NAMALWA (cell line): Measurements from ENCODE around the gene ADAP1.
"Not testable (repeated sequence)": the region's sequence is repeated elsewhere in the genome, so short reads cannot be mapped to it uniquely, and the experiment has no call there.

Experiments
- DNase-seq: peaks from one replicate; pipeline ENCODE4 v3.0.0-alpha.2; 2015; ENCODE audit warnings: low spot score

The ADAP1 gene

DNA sequence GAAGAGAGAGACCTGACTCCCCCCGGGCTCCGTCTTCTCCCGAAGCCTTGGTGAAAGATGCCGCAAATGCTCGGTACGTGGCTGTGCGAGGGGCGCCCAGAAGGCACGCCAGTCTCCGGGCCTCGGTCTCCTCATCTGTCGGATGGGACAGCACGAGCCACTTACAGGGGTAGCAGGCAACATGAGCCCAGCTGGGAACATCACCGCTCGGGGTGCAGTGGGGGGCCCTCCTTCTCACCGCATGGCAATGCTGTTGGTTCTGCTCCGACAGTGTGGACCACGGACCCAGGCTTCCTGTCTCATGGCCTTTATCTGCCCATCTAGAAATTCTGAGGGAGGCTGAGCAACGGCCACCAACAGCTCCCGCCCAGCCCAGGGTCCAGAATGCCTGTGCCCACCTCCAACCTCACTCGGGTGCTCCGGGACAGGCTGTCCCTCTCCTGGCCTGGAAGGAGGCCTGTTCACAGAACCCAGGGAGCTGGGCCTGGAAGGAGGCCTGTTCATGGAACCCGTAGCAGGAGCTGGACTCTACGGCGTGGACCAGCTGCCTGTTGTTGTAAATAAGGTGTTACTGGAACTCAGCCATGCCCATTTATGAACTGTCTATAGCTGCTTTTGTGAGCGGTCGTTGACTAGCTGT is 15.8 kb downstream of the ADAP1 start:
- DNase-seq: no peak

- DNase-seq: peak; percentile 62
Measured at GRCh38 chr7:937856-938484, 16.5 kb downstream of the ADAP1 start.

DNA sequence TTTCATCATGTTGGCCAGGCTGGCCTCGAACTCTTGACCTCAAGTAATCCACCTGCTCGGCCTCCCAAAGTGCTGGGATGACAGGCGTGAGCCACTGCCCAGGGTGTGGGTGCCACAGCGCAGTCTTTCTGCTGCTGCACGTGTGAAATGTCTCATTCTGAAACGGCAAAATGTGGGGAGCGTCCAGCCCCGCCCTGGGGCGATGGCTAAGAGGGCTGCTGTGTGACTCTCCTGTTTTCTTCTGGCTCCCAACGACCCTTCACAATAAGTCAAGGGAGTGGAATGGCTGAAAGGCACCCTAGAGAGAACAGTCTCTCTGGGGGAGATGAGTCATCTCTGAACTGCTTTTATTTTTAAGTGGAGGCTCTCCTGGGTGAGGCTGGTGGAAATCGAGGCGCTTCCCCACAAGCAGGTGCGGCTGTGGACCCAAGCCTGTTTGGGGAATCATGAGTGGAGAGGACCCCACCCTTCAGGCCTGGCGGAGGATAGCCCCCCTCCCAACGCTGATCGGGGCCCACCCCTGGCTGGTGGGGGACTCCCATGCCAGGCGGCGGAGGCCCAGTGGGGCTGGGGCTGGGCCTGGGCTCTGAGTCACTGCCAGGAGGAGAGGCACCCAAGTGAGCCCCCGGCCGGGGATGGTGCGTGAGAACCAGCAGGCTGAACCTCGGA is 18.0 kb downstream of the ADAP1 start:
- peak; percentile 78 for DNase-seq

DNA sequence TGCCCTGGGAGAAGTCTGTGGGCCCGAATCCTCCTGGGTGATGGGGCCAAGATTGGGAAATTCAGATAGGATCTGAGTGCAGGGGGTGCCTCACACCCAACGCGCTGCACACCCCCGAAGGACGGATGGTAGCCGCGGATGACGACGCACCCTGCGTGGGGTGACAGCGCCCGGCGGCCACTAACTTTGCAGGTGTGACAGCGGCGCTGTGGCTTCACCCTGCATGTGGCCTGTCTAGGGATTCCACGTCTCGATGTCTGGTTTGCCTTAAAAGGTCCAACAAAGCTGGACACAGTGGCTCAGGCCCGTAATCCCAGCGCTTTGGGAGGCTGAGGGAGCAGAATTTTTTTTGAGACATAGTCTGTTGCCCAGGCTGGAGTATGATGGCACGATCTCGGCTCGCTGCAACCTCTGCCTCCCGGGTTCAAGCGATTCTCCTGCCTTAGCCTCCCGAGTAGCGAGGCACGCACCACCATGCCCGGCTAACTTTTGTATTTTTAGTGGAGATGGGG is 18.6 kb downstream of the ADAP1 start:
- no peak for DNase-seq

DNA sequence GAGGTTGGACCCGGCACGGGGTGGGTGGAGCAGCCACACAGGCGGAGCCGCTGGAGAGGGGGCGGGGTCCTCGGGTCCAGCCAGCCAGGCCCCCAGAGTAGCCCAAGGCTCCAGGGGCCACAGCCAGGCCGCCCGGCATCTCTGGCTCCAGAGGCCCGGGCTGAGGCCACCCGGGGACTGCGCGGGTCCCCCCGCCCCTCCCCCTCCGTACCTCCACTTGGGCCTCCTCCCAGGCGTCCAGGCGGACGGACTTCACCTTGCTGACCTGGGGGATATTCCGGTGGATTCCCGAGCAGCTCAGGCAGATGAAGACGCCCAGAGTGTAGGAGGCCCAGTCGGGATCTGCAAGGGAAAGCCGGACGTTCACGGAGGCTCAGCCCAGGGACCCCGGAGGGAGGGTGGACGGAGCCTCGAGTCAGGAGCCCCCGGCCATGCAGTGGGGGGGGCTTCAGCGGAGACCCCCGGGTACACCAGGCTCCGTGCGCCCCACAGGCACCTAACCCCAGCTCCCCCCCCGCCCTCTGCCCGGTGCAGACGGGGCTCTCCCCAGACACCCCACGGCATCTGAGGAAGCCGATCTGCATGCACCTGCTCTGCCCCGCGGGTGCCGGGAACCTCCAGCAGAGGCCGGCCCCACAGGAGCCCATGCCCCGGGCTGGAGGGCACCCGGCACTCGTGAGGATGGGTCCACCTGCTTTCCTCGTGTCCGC is 19.2 kb downstream of the ADAP1 start:
- no peak for DNase-seq

- DNase-seq: no peak
Measured at GRCh38 chr7:934469-935163, 19.9 kb downstream of the ADAP1 start.

GRCh38 chr7:932651-932975 is 21.9 kb downstream of the ADAP1 start:
- no peak for DNase-seq

GRCh38 chr7:931871-932650 is 22.4 kb downstream of the ADAP1 start:
- DNase-seq: no peak

GRCh38 chr7:930975-931758 is 23.3 kb downstream of the ADAP1 start:
- no peak for DNase-seq

DNA sequence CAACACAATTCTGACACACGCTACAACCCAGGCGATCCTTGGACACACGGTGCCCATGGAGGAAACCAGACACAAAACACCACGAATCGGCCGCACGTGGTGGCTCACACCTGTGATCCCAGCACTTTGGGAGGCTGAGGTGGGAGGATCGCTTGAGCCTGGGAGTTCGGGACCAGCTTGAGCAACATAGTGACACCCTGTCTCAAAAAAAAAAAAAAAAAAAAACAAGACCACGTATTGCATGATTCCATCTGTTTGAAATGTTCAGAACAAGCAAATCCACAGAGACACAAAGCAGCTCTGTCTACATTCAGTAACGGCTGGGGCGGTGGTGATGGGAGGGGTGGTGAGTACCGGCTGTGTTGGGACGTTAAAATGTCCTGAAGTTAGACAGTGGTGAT is 25.2 kb downstream of the ADAP1 start:
- no peak for DNase-seq

DNA sequence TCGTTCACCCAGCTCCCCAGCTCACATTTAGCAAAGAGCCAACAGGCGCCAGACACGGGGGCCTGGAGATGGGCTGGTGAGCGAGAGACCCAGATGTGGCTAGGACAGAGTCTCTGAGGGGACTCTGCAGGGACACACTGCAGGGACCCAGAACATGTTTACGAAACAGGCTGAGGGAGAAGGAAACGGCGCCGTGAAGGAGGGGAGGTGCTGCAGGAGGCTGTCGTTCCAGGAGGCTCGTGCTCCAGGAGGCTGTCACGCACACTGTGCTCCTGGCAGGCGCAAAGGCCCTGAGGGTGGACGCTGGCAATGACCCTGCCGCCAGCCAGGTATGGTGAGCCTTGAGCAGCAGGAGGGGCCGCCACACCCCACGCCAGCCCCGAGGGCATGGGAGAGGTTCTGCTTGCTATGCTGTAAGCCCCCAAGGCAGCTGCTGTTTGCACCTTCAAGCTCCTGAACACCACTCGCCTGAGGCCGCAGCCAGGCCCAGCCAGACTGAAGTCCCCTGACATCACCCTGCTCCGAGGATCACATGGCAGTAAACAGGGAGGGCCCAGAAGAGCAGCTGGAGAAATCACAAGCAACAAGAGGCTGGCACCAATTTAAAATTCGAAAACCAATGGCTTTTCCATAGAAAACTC is 27.3 kb downstream of the ADAP1 start:
- no peak for DNase-seq

GRCh38 chr7:926061-927030 is 28.1 kb downstream of the ADAP1 start:
- DNase-seq: no peak

GRCh38 chr7:925601-926000 is 28.9 kb downstream of the ADAP1 start:
- DNase-seq: no peak

DNA sequence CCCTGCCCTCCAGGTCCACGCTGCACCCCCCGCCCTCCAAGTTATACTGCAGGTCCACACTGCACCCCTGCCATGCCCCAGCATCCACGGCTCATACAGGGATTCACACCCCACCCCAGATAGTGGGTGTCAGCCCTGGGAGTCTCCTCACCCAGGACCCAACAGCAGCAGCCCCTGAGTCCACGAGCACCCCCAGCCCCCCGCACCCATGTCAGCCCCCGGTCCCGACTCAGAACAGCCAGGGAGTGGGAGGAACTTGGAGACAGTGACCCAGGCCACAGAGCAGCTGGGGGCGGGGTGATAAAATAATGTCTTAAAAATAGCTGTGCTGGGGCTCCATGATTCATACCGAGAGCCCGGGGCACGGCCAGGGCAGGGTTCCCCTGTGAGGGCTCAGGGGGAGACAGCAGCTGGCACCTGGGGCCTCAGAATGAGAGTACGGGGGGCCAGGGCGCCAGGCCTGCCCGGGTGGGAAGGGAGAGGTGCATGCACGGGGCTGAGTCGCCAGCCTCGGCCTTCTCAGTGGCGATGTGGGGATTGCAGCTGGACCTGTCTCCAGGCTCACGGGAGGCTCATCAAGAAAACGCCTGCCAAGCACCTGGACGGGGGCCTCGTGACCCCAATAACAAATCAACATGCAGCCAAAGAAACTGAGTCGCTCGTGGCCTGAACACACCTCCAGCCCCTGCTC is 29.8 kb downstream of the ADAP1 start:
- DNase-seq: peak; percentile 61

- DNase-seq: not testable (repeated sequence)
Measured at GRCh38 chr7:924042-924441, 30.4 kb downstream of the ADAP1 start.

GRCh38 chr7:923108-924041 is 31.1 kb downstream of the ADAP1 start:
- DNase-seq: peak; percentile 89
